Measurements from ENCODE around the gene PKN2.
"Not testable (repeated sequence)": the region's sequence is repeated elsewhere in the genome, so short reads cannot be mapped to it uniquely, and the experiment has no call there.

The PKN2 gene

GRCh38 chr1:88701275-88701674 lies 17.2 kb downstream of the PKN2 start:
- H3K4me1 Mint-ChIP-seq, result peaks cover 25% of the 10 kb centered on the region
- ATAC-seq, result no peak
- H3K9me3 Mint-ChIP-seq, result no peaks in the 10 kb centered on the region
- H3K4me3 Mint-ChIP-seq, result no peak overlapping the region
- no peak overlapping the region for H3K27ac Mint-ChIP-seq
- DNase-seq, result no peak
- H3K27me3 Mint-ChIP-seq, result no peaks in the 10 kb centered on the region

DNA sequence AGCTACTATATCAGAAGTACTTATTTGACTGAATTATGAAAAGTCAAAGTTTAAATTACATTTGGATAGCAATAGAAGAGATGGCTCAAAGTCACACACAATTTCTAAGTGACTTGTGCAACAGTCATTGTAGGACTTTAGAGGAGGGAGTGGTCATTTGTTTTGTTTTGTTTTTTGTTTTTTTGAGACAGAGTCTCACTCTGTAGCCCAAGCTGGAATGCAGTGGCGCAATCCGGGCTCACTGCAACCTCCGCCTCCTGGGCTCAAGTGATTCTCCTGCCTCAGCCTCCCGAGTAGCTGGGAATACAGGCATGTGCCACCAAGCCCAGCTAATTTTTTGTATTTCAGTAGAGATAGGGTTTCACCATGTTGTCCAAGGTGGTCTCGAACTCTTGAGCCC lies 17.7 kb downstream of the PKN2 start:
- not testable (repeated sequence) for H3K27me3 Mint-ChIP-seq, ATAC-seq, H3K9me3 Mint-ChIP-seq, DNase-seq, H3K27ac Mint-ChIP-seq, H3K4me3 Mint-ChIP-seq
- peaks cover 24% of the 10 kb centered on the region for H3K4me1 Mint-ChIP-seq

DNA sequence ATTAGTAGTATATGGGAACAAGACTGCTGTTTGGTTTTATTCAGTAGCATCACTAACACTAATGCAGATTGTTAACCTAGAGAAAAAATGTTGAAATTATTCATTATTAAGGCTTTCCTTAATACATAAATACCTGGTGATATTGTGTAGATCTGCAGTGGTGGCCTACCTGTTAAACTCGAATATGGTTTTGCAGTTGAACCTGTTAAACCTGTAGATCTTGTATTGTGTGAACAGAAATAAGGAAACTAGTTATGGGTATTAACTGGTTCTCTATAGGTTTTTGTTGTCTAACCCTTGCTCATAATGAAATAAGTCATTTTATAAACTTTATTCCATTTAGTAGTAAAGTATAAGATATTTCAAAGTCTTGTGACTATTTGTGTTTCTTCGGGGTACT lies 23.9 kb downstream of the PKN2 start:
- no peak for ATAC-seq
- H3K27ac Mint-ChIP-seq, result no peak overlapping the region
- H3K27me3 Mint-ChIP-seq, result no peaks in the 10 kb centered on the region
- no peak for DNase-seq
- H3K4me1 Mint-ChIP-seq, result peaks cover 2% of the 10 kb centered on the region
- no peaks in the 10 kb centered on the region for H3K9me3 Mint-ChIP-seq
- no peak overlapping the region for H3K4me3 Mint-ChIP-seq

GRCh38 chr1:88712907-88713306 lies 28.8 kb downstream of the PKN2 start:
- Mint-ChIP-seq H3K9me3 (peaks cover 9 to 13% of the 10 kb centered on the region in 2 donors), H3K4me1 (peaks cover 39% of the 10 kb centered on the region)
- H3K27ac Mint-ChIP-seq, ATAC-seq, H3K27me3 Mint-ChIP-seq, H3K4me3 Mint-ChIP-seq, DNase-seq: not testable (repeated sequence)

- not testable (repeated sequence) for H3K27me3 Mint-ChIP-seq, DNase-seq, ATAC-seq, H3K27ac Mint-ChIP-seq, H3K4me3 Mint-ChIP-seq
- peaks cover 54% of the 10 kb centered on the region for H3K4me1 Mint-ChIP-seq
- H3K9me3 Mint-ChIP-seq, result peaks cover 9 to 13% of the 10 kb centered on the region in 2 donors
Observed at GRCh38 chr1:88716571-88716970, 32.5 kb downstream of the PKN2 start.

GRCh38 chr1:88722492-88722891 lies 38.4 kb downstream of the PKN2 start:
- H3K27ac Mint-ChIP-seq, result peak overlapping the region in 1 of 2 donors; percentile 93
- ATAC-seq (no peak), DNase-seq (no peak)
- H3K27me3 Mint-ChIP-seq, result no peaks in the 10 kb centered on the region
- peaks cover 0 to 1% of the 10 kb centered on the region in 2 donors for H3K9me3 Mint-ChIP-seq
- peaks cover 51% of the 10 kb centered on the region for H3K4me1 Mint-ChIP-seq
- H3K4me3 Mint-ChIP-seq, result no peak overlapping the region

DNA sequence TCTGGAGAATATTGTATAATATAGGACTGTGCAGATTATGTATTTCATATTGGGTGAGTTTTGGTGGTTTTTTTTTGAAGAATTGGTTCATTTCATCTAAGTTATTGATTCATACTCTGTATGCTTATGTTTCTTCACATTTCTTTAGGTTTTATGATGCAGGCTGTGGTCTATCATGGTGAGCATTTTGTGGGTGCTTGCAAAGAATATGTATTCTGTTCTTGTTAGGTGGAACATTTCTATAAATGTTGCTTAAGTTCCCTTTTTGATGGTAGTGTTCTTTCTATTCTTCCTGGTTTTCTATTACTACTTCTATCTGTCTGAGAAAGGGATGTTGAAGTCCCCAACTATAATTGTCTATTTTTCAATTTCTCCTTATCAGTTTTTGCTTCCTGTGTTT lies 42.6 kb downstream of the PKN2 start:
- Mint-ChIP-seq H3K4me3 (no peak overlapping the region), H3K27ac (no peak overlapping the region), H3K4me1 (peaks cover 38% of the 10 kb centered on the region), H3K27me3 (no peaks in the 10 kb centered on the region), H3K9me3 (no peaks in the 10 kb centered on the region)
- no peak for ATAC-seq
- DNase-seq, result no peak

- no peaks in the 10 kb centered on the region for H3K27me3 Mint-ChIP-seq
- DNase-seq (no peak), ATAC-seq (no peak)
- peaks cover 35% of the 10 kb centered on the region for H3K4me1 Mint-ChIP-seq
- no peaks in the 10 kb centered on the region for H3K9me3 Mint-ChIP-seq
- H3K27ac Mint-ChIP-seq, result no peak overlapping the region
- no peak overlapping the region for H3K4me3 Mint-ChIP-seq
Observed at GRCh38 chr1:88727205-88727604, 43.1 kb downstream of the PKN2 start.

GRCh38 chr1:88729297-88729696 lies 45.2 kb downstream of the PKN2 start:
- DNase-seq (no peak), ATAC-seq (no peak)
- H3K27me3 Mint-ChIP-seq, result no peaks in the 10 kb centered on the region
- no peak overlapping the region for H3K27ac Mint-ChIP-seq
- no peak overlapping the region for H3K4me3 Mint-ChIP-seq
- H3K9me3 Mint-ChIP-seq, result peaks cover 10 to 13% of the 10 kb centered on the region in 2 donors
- peaks cover 27% of the 10 kb centered on the region for H3K4me1 Mint-ChIP-seq

GRCh38 chr1:88730132-88730675 lies 46.1 kb downstream of the PKN2 start:
- no peak overlapping the region for H3K27ac Mint-ChIP-seq
- H3K4me3 Mint-ChIP-seq, result no peak overlapping the region
- H3K4me1 Mint-ChIP-seq, result peaks cover 22% of the 10 kb centered on the region
- no peak for DNase-seq
- ATAC-seq, result no peak
- H3K27me3 Mint-ChIP-seq, result no peaks in the 10 kb centered on the region
- peaks cover 17% of the 10 kb centered on the region in 2 donors for H3K9me3 Mint-ChIP-seq

DNA sequence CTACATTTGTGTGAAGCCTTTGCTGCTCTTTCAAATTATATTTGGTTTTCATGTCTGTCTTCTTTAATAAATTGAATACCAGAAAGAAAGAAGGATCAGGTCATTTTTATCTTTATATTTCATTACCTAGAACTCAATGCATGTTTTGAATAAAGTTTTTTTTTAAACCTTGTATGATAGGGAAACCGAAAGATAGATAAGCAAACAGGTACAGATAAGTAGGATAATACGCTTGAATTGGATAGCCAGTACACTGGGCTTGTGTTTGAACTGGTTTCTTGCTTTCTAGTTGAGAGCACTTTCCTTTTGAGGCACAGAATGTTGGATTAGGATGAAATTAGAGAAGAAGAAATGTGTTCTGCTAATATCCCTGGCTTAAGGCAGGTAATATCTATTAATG lies 46.9 kb downstream of the PKN2 start:
- Mint-ChIP-seq H3K27ac (no peak overlapping the region), H3K4me3 (no peak overlapping the region), H3K27me3 (no peaks in the 10 kb centered on the region), H3K9me3 (peaks cover 23 to 25% of the 10 kb centered on the region in 2 donors), H3K4me1 (peaks cover 18% of the 10 kb centered on the region)
- ATAC-seq (no peak), DNase-seq (no peak)

DNA sequence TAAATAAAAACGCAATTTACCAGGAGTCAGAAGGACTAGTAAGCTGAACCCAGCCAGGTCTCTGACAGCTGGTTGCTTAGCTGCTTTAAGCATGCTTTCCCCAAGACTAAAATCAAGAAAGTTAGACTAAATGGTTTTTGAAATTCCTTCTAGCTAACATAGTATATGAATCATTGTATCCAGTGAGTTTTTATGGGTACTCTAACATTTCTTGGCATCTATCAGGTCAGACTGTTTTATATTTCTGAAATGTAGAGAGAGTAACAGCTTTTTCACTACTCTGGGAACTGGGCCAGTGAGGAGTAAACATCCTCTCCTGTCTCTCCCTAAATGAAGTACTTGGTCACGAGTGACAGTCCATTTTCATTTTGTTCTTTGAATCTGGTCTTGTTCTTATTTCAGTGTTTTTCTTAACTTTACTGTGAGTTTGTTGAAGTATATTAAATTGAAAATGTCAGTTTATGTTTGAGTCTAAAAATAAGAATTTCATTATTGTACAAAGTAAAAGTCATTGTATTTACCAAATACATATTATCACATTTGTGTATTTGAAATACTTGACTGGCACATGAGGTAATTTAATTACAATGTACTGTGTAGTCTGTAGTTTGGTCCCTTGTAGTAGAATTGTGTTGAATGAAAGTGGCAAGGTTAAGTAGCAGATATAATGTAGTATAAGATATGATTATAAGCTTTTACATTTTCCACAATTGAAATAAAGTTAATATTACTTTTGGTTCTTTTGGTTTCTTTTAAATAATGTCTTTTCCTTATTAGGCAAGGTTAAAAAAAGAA lies 47.6 kb downstream of the PKN2 start:
- no peaks in the 10 kb centered on the region for H3K27me3 Mint-ChIP-seq
- H3K9me3 Mint-ChIP-seq, result peaks cover 25 to 27% of the 10 kb centered on the region in 2 donors
- H3K27ac Mint-ChIP-seq, result no peak overlapping the region
- DNase-seq (no peak), ATAC-seq (no peak)
- no peak overlapping the region for H3K4me3 Mint-ChIP-seq
- peaks cover 14% of the 10 kb centered on the region for H3K4me1 Mint-ChIP-seq

- ATAC-seq (no peak), DNase-seq (no peak)
Observed at GRCh38 chr1:88735382-88735781, 51.3 kb downstream of the PKN2 start.

GRCh38 chr1:88735909-88736308 lies 51.8 kb downstream of the PKN2 start:
- no peak for ATAC-seq
- H3K27ac Mint-ChIP-seq, result no peak overlapping the region
- H3K4me3 Mint-ChIP-seq, result no peak overlapping the region

More at GRCh38 chr1:88735382-88735781, 51.3 kb downstream of the PKN2 start:
- Mint-ChIP-seq H3K9me3 (peaks cover 25 to 27% of the 10 kb centered on the region in 2 donors), H3K4me1 (peaks cover 13% of the 10 kb centered on the region), H3K27ac (no peak overlapping the region), H3K27me3 (no peaks in the 10 kb centered on the region), H3K4me3 (no peak overlapping the region)

GRCh38 chr1:88736633-88737248 lies 52.7 kb downstream of the PKN2 start:
- ATAC-seq, result peak; percentile 75
- Mint-ChIP-seq H3K4me1 (peaks cover 11% of the 10 kb centered on the region), H3K9me3 (peaks cover 25 to 27% of the 10 kb centered on the region in 2 donors), H3K27me3 (no peaks in the 10 kb centered on the region), H3K27ac (no peak overlapping the region), H3K4me3 (no peak overlapping the region)
- peak; percentile 22 to 28 for DNase-seq

More at GRCh38 chr1:88735909-88736308, 51.8 kb downstream of the PKN2 start:
- peaks cover 25 to 27% of the 10 kb centered on the region in 2 donors for H3K9me3 Mint-ChIP-seq
- H3K27me3 Mint-ChIP-seq, result no peaks in the 10 kb centered on the region
- peaks cover 16% of the 10 kb centered on the region for H3K4me1 Mint-ChIP-seq
- no peak for DNase-seq

GRCh38 chr1:88737338-88737927 lies 53.4 kb downstream of the PKN2 start:
- H3K9me3 Mint-ChIP-seq, result peaks cover 25 to 27% of the 10 kb centered on the region in 2 donors
- H3K4me3 Mint-ChIP-seq, result no peak overlapping the region
- no peak overlapping the region for H3K27ac Mint-ChIP-seq
- ATAC-seq, result no peak
- no peak for DNase-seq
- no peaks in the 10 kb centered on the region for H3K27me3 Mint-ChIP-seq
- H3K4me1 Mint-ChIP-seq, result peaks cover 11% of the 10 kb centered on the region

Data from stimulated activated naive CD8-positive, alpha-beta T cell treated with anti-CD3 and anti-CD28 coated beads, Interleukin-15, amount 100 ng/mL, for 72 hours (primary cell).